ENCODE results near the gene SPARCL1.
"Not testable (repeated sequence)": the region's sequence is repeated elsewhere in the genome, so short reads cannot be mapped to it uniquely, and the experiment has no call there.

Gene SPARCL1

DNA sequence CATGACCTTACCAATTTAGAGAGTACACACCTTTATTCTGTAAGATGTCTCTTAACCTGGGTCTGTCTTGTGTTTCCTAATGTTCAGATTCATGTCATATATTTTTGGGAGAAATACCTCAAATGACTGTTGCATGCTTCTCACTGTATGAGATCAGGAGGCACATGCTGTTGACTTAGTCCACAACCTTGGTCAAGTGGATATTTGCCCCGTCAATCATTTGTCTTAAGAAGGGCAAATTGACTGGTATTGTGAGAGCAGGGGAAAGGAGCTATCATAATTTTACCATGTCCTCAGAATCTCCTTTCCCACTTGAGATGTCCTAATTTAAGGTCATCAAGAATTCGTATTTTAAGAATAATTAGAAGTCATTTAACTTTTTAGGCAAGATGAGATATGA lies 95.8 kb downstream of the SPARCL1 start:
- no peak for DNase-seq

DNA sequence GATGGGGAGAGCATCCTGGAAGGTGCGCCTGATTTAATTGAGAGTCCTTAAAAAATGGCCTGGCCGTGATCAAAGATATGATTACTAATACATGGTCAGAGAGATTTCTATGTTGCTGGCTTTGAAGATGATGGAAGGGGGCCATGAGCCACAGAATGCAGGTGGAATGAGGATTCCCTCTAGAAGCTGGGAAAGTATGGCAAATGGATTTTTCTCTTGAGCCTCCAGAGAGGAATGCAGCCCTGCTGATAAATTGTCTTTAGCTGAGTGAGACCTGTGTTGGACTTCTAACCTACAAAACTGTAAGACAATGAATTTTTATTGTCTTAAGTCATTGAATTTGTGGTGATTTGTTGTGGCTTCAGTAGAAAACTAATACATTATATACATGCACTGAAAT lies 99.1 kb downstream of the SPARCL1 start:
- no peak for DNase-seq

- no peak for DNase-seq
Measured at GRCh38 chr4:87428979-87429378, 100.2 kb downstream of the SPARCL1 start.

DNA sequence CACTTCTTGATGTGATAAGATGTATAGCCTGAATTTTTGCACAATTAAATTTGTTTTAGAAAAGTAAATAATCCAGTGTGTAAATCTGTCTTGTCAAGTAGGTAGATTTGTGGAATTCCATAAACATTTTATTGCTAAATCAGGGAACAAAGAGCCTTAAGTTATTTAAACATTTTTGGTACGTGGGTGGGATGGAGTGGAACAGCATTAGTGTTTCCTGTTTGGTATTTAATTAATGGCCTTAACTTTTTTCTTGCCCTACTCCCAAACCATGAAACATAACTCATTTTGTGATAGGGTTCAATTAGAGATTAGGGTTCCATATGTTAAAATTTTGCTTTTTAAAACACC lies 101.7 kb downstream of the SPARCL1 start:
- no peak for DNase-seq

DNA sequence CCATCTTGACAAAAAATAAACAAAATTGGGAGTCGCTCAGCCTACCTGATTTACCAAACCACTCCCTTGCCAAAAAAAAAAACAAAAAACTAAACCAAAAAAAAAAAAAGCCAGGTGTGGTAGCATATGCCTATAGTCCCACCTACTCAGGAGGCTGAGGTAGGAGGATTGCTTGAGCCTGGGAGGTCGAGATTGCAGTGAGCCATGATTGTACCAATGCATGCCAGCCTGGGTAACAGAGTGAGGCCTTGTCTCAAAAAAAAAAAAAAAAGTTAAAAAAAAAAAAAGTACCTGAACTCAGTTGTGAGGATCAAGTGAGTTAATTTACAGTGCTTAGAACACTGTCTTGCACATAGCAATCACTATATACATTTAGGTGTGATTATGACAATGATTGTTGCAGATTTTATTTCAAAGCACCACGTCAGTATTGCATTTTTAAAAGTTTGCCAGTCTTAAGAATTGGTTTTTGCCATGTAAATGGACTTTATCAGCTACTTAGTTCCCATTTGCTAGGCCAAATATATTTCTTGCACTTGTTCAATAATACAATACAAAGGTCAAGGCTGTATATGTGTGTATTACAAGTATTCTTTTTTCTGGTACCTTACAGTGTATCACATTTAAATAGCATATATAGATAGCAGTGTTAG lies 102.2 kb downstream of the SPARCL1 start:
- DNase-seq: no peak

- DNase-seq: no peak
Measured at GRCh38 chr4:87425711-87426110, 103.5 kb downstream of the SPARCL1 start.

GRCh38 chr4:87424099-87424543 lies 105.1 kb downstream of the SPARCL1 start:
- not testable (repeated sequence) for DNase-seq
